Activated T-cell treated with anti-CD3 and anti-CD28 coated beads for 4 hours (primary cell): ENCODE results near the gene RP2.

Experiments used
- DNase-seq: peaks from one replicate; pipeline ENCODE4 v3.0.0-alpha.2; 2020

Gene RP2

GRCh38 chrX:46836701-46837557, at the start of gene RP2:
TSS of gene RP2 (plus strand) at chrX:46837043. CDS start at chrX:46837101, 58 bp downstream.
- DNase-seq, result peak; percentile 75

- DNase-seq, result no peak
Observed at GRCh38 chrX:46788902-46789301, 47.9 kb upstream of the RP2 start.

DNA sequence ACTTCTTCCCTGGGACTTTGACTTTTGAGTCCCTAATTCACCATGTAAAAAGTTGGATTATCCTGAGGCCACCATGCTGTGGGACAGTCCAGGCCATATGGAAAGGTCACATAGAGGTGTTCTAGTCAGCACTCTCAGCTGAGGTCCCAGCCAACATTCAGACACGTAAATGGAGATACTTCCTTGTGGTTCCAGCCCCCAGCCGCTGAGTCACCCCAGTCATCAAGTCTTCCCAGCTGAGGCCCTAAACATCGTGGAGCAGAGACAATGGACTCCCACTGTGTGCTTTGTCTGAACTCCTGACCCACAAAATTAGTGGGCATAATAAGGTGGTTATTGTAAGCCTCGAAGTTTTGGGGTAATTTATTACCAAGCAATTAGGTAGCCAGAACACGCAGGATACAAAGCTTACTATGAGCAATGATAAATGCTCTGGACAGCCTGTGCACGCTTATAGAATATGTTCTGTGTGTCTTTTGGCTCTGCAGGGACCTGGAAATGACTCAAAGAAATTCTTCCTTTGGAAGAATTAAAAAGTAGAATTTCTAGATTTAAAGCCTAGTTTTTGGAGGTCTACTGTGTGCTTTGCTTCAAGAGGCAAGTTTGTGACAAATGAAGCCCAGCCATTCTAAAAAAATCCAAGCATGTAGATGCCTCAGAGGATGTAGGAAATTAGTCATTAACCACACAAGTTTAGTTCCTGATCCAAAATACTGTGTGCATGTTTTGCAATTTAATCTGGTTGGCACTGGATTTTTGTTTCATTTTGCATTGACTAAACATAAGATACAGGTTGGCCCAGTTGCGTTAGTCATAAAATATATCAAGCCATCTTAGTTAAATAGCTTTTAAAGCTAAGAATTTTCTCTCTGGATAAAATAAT, 44.7 kb upstream of the RP2 start:
- no peak for DNase-seq

DNA sequence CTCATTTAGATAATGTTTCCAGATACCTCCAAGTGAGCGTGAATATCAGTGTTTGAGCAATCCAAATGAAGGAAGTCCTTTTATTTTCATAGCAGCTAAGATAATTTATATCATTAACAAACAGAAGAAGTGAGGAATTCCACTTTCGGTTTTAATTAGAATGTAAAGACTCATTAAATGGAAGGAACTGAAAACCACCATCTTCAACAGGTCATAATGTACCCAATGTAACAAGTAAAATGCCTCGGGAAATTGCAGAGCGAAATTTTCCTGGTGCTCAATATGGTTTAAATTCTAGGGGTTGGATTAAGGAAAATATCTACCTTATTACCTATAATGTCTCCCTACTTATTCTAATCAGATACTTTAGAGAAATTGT, 44.0 kb upstream of the RP2 start:
- no peak for DNase-seq

DNA sequence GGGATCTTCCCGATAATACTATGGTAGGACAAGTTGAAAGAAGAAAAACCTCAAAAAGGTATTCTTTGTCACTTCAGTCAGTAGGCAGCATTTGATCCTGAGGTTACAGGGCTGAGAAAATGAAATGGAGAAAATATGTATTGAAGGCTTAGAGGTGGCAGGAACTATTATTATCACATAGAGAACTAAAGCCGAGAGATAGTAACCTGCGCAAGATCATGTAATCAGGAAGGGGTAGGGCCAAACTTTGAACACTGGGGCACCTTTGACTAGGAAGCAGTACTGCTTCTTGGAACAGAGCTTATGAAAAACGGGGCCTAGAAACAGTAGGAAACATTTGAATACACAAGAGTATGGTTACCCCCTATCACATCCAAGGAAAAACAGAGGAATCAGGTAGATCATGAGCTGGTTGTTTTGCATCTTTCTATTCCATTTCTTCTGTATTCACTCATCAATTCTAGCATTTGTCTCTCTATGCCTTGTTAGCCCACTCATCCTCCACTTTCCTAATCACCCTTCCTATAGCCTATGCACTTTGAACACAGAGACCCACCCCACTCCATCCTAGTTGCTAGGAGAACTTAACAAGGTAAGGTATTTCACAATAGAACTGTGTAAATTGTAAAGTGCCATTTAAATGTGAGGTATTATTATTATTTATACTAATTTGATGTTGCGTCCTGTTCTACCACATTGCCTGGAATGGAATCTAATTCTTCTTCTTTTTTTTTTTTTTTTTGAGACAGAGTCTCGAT, 43.3 kb upstream of the RP2 start:
- DNase-seq, result no peak

DNA sequence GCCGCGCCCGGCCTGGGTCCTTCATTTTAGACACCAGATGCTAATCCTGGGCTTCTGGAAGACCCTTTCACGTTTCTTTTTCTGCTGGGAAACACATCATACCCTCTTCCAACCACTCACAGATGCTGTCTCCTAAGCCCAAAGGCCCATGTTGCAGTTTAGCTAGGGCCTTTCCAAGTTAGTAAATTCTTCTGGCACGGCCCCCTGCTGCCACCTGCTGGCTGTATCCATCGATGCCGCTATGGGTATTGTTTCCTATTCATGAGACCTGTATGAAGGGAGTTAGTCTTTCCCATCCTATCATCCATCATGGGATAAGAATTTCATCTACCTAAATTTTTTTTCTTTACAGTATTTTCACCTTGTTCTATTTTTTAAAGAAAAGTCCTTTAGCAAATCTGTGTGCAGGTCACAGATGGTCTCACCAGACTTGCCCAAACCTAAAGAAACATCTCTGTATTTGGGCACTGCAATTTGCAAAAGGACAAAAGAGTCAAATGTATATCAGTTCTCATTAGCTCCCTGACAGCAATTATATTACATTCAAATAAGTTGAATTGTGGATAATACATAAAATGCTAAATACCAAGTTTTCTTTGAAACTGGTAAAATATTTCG, 40.2 kb upstream of the RP2 start:
- DNase-seq, result peak; percentile 55

DNA sequence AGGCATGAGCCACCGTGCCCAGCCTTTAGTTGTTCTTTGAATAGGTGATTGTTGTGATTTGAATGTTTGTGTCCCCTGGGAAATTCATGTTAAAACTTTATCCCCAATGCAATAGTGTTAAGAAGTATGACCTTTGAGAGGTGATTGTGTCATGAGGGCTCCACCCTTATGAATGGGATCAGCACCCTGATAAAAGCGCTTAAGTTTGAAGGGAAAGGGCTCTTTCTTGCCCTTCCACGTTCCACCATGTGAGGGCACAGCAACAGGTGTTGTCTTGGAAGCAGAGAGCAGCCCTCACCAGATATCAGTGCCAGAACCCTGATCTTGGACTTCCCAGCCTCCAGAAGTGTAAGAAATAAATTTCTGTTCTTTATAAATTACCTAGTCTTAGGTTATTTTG, 33.7 kb upstream of the RP2 start:
- no peak for DNase-seq

DNA sequence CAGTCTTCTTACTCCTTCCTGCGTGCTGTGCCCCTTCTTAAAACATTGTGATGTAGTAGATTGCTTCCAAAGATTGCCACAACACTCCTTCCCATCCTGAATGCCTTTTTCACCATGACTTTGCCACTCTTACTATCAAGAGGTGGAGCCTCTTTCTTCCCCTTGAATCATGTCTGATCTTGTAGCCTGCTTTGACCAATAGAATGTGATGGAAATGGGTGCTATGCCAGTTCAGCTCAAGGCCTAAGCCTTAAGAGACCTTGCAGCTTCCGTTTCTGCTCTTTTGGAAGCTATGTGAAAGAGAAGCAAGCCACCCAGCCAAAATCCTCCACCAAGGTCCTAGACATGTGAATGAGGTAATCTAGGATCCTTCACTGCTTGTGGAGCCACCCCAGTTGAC, 31.6 kb upstream of the RP2 start:
- DNase-seq, result no peak

- DNase-seq, result no peak
Observed at GRCh38 chrX:46811121-46811520, 25.7 kb upstream of the RP2 start.

DNA sequence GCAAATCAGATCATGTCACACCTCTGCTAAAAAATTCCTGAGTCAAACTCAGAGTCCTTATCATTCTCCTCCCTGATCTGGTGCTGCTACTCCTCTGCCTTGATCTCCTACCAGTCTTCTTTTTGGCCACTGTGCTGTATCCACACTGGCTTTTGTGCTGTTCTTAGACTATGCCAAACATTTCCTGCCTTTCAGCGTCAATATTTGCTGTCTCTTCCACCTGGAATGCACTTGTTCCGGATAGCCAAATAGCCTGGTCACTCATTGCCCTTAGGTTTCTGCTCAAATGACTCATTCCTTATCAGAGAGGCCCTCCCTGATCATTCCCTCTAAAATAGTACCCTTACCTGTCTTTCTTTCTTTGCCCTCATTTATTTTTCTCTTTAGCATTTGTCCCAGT, 24.4 kb upstream of the RP2 start:
- DNase-seq, result no peak

- DNase-seq, result no peak
Observed at GRCh38 chrX:46814966-46815365, 21.9 kb upstream of the RP2 start.

- DNase-seq, result no peak
Observed at GRCh38 chrX:46819136-46819535, 17.7 kb upstream of the RP2 start.

GRCh38 chrX:46820391-46821100, 16.3 kb upstream of the RP2 start:
- no peak for DNase-seq

DNA sequence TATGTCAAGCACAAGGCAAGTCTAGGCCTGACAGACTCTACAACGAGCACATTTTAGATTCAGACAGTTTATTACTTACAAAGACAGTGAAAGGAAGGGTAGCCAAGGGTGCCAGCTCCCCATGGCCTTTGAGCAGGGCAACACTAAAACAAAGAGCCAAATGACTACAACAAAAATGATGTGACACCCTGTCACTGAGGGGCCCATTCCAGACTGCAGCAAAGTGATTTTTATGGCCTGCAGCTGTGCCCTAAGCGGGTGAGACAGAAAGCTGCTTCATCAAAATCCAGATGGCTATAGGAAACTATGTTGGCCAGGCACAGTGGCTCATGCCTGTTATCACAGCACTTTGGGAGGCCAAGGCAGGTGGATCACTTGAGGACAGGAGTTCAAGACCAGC, 13.4 kb upstream of the RP2 start:
- no peak for DNase-seq

DNA sequence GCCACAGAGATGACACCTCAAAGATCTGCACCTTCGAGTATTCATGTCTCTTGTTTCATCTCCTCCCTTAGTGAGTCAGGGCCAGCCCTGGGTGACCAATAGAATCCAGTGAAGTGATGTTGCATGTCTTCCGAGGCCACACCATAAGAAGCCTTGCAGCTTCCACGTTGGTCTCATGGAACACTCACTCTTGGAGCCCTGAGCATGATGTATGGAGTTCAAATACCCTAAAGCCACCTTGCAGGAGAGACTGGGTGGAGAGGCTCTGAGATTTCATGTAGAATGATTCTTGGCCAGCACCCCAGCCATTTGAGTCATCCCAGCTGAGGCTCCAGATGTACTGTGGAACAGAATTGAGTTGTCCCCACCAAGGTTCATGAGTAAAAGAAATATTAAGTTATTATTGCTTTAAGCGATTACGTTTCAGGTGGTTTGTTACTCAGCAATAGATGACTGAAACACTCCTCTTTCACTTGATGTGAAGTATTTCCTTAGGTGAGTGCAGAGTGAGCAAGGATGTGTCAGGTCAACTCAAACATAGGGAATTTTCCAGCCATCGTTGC, 5.0 kb upstream of the RP2 start:
- no peak for DNase-seq

- peak; percentile 0 for DNase-seq
Observed at GRCh38 chrX:46837558-46838485, 979 bp downstream of the RP2 start.

GRCh38 chrX:46838486-46838870, 1.6 kb downstream of the RP2 start:
- no peak for DNase-seq

DNA sequence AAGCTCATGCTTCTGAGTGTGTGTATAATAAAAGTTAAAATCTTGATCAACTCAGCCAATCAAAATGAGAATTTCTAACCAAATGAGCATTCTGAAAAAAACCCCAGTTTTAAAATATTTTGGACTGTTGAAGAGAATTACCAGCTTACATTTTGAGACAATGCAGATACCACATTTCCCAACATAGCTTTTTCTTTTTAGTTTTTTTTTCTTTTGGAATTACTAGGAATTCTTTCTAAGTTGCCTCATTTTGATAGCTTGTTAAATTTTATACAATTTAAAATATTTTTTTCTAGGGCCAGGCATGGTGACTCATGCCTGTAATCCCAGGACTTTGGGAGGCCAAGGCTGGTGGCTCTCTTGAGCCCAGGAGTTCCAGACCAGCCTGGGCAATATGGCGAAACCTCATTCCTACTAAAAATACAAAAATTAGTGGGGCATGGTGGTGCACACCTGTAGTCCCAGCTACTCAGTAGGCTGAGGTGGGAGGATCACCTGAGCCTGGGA, 2.2 kb downstream of the RP2 start:
- no peak for DNase-seq

GRCh38 chrX:46840946-46841345, 4.1 kb downstream of the RP2 start:
- DNase-seq, result no peak

GRCh38 chrX:46841346-46841745, 4.5 kb downstream of the RP2 start:
- DNase-seq, result no peak

DNA sequence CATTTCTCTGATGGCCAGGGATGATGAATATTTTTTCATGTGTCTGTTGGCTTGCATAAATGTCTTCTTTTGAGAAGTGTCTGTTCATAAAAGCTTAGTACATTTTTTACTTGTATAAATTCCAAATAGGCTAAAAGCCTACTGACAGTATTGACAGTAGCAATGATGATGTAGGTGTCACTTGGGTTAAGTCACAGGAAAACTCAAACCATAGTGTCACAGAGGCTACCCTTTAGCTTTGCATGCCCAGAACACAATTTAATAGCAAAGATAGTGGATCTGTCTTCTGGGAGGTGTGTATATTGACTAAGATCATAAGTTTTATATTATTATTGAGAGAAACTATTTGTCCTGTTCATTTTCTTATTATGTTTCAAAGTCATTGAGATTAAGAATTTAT, 8.1 kb downstream of the RP2 start:
- no peak for DNase-seq
